GM10248 (cell line): ENCODE data around the gene ASTL.

ENCODE experiments used
- CTCF ChIA-PET: fragments of 300-600 bp; sonication (Branson Sonifier 250); formaldehyde crosslinking; extraction: SDS; loops from one replicate; lab custom pipeline; 2021; ENCODE audit warnings: antibody characterized with exemption; lab: Yijun Ruan, JAX
- POLR2A ChIA-PET: fragments of 350-650 bp; sonication (Branson Sonifier 250); formaldehyde crosslinking; extraction: SDS; loops from one replicate; lab custom pipeline; 2020; ENCODE audit warnings: antibody characterized with exemption; lab: Yijun Ruan, JAX
- DNase-seq: peaks from one replicate; pipeline ENCODE4 v3.0.0; 2012; ENCODE audit errors: extremely low spot score
- CTCF ChIP-seq: IDR thresholded peaks from 2 replicates; pipeline ENCODE4 v1.5.1; 2012; ENCODE audit warnings: mild to moderate bottlenecking, low read depth; ENCODE audit errors: extremely low read depth, missing control alignments, control extremely low read depth

The ASTL gene

GRCh38 chr2:96109361-96109680 is 29.0 kb downstream of the ASTL start:
- no peak for TF ChIP-seq CTCF
- no peak for DNase-seq
- CTCF ChIA-PET: interaction anchor here (1.2 to 3.8 kb wide), 3 partner anchors 8 to 117 kb away, joined by 3 to 21 read pairs (median 12); partner anchors contain the start of genes ADRA2B and ANKRD36C

GRCh38 chr2:96108541-96109360 is 29.6 kb downstream of the ASTL start:
- CTCF ChIA-PET: interaction anchor here (0.8 to 3.8 kb wide), 6 partner anchors 8 to 116 kb away, joined by 3 to 21 read pairs (median 4); partner anchors contain the start of genes ADRA2B, ANKRD36C and ASTL
- DNase-seq: no peak
- POLR2A ChIA-PET: no interaction called here
- no peak for TF ChIP-seq CTCF

More at GRCh38 chr2:96109361-96109680, 29.0 kb downstream of the ASTL start:
- POLR2A ChIA-PET: no interaction called here

GRCh38 chr2:96108151-96108540 is 30.2 kb downstream of the ASTL start:
- no peak for DNase-seq
- POLR2A ChIA-PET: no interaction called here
- TF ChIP-seq CTCF: no peak
- CTCF ChIA-PET: interaction anchor here (0.8 to 3.8 kb wide), 7 partner anchors 9 to 116 kb away, joined by 3 to 21 read pairs (median 5); partner anchors contain the start of genes ADRA2B, ANKRD36C and ASTL

- POLR2A ChIA-PET: no interaction called here
- CTCF ChIA-PET: interaction anchor here (1.3 to 3.8 kb wide), 4 partner anchors 9 to 115 kb away, joined by 4 to 21 read pairs (median 9); partner anchors contain the start of genes ADRA2B and ANKRD36C
- no peak for TF ChIP-seq CTCF
- DNase-seq: no peak
Measured at GRCh38 chr2:96107708-96108065, 30.6 kb downstream of the ASTL start.

- DNase-seq: no peak
- CTCF ChIA-PET: interaction anchor here (1.3 to 3.8 kb wide), 4 partner anchors 9 to 115 kb away, joined by 4 to 21 read pairs (median 9); partner anchors contain the start of genes ADRA2B and ANKRD36C
- no peak for TF ChIP-seq CTCF
- POLR2A ChIA-PET: no interaction called here
Measured at GRCh38 chr2:96106991-96107707, 31.2 kb downstream of the ASTL start.

- ChIA-PET CTCF (interaction anchor here (1.0 to 3.8 kb wide), 3 partner anchors 11 to 113 kb away, joined by 3 to 21 read pairs (median 5); partner anchors contain the start of gene ADRA2B), POLR2A (no interaction called here)
Measured at GRCh38 chr2:96105994-96106715, 32.1 kb downstream of the ASTL start.

More at GRCh38 chr2:96105994-96106715, 32.1 kb downstream of the ASTL start:
- no peak for DNase-seq
- no peak for TF ChIP-seq CTCF
